Stimulated activated CD8-positive, alpha-beta memory T cell treated with anti-CD3 and anti-CD28 coated beads, Interleukin-15, amount 100 ng/mL, for 48 hours (primary cell): ENCODE results near the gene GJB2.
"Not testable (repeated sequence)": the region's sequence is repeated elsewhere in the genome, so short reads cannot be mapped to it uniquely, and the experiment has no call there.

ENCODE experiments used
- DNase-seq, 2 donors: peaks; one replicate each; pipeline ENCODE4 v3.0.0-alpha.2; 2020; ENCODE audit warnings: low read depth in 2 of 2

GJB2 gene

GRCh38 chr13:20165417-20166257 lies 27.1 kb downstream of the GJB2 start:
- DNase-seq, result no peak

GRCh38 chr13:20161951-20162300 lies 30.8 kb downstream of the GJB2 start:
- DNase-seq, result no peak

GRCh38 chr13:20161275-20161950 lies 31.3 kb downstream of the GJB2 start:
- peak; percentile 50 to 52 for DNase-seq

GRCh38 chr13:20160306-20161274 lies 32.1 kb downstream of the GJB2 start, which contains the start of gene GJA3:
Gene GJA3 (minus strand): TSS chr13:20161052. CDS start chr13:20143288, 17,764 bp downstream.
- DNase-seq, result peak; percentile 39 to 40

- DNase-seq, result no peak
Measured at GRCh38 chr13:20159646-20160305, 33.0 kb downstream of the GJB2 start.

GRCh38 chr13:20157151-20157796 lies 35.5 kb downstream of the GJB2 start:
- no peak for DNase-seq

- no peak for DNase-seq
Measured at GRCh38 chr13:20156702-20157101, 36.0 kb downstream of the GJB2 start.

GRCh38 chr13:20153290-20153689 lies 39.4 kb downstream of the GJB2 start:
- DNase-seq, result not testable (repeated sequence)

- no peak for DNase-seq
Measured at GRCh38 chr13:20151612-20152011, 41.1 kb downstream of the GJB2 start.

GRCh38 chr13:20151016-20151415 lies 41.7 kb downstream of the GJB2 start:
- DNase-seq, result no peak

- no peak for DNase-seq
Measured at GRCh38 chr13:20150561-20150960, 42.2 kb downstream of the GJB2 start.

GRCh38 chr13:20149762-20150161 lies 43.0 kb downstream of the GJB2 start:
- no peak for DNase-seq

- DNase-seq, result no peak
Measured at GRCh38 chr13:20148501-20149183, 44.1 kb downstream of the GJB2 start.

- DNase-seq, result no peak
Measured at GRCh38 chr13:20146381-20146780, 46.4 kb downstream of the GJB2 start.

GRCh38 chr13:20145521-20145920 lies 47.2 kb downstream of the GJB2 start:
- DNase-seq, result no peak

GRCh38 chr13:20144141-20144850 lies 48.4 kb downstream of the GJB2 start:
- no peak for DNase-seq

- DNase-seq, result no peak
Measured at GRCh38 chr13:20142927-20143480, 49.7 kb downstream of the GJB2 start.

GRCh38 chr13:20142023-20142926 lies 50.5 kb downstream of the GJB2 start:
- DNase-seq, result no peak
